Measurements from ENCODE around the gene PHTF2. TPM values are rescaled to one million over a fixed set of nuclear protein-coding genes. Genes with fewer than 3 reads are reported as not detected.

Gene PHTF2
- polyA plus RNA-seq, 3 donors, result 10.1 to 34.3 (median 10.3) TPM

DNA sequence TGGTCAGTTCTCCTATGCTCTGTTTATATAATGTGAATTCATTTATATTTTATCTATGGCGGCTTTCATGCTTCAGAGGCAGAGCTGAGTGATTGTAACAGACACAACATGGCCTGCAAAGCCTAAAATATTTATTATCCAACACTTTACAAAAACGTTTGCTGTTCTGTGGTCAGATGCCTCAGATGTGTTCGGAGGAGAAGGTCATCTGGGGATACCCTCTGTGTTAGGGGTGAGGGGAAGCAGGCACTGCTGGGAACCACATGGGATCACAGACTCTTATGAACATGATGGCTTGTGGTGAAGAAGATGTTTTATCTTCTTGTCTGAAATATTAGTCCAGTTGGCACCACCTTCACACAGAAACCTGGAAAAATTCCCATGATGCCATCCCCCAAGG lies 203.4 kb downstream of the PHTF2 start:
- H3K4me1 Mint-ChIP-seq, result no peaks in the 10 kb centered on the region
- intact Hi-C loops (cut with micrococcal nuclease), result no loop called here
- H3K36me3 ChIP-seq (replicated peaks in 1 of 2; ENCODE audit: control insufficient read depth in 1 of 2, insufficient read depth in 2 of 2, low read length in 2 of 2), result no peaks in the 10 kb centered on the region
- no peaks in the 10 kb centered on the region for H4K20me1 ChIP-seq (ENCODE audit: insufficient read depth, low read length)
- no peak overlapping the region for H3K4me3 Mint-ChIP-seq
- H3K9me3 ChIP-seq (replicated peaks in 1 of 2; ENCODE audit: control insufficient read depth in 1 of 2, insufficient read depth in 1 of 2, low read length in 2 of 2), result peaks cover 0 to 5% of the 10 kb centered on the region in 2 donors
- no peaks in the 10 kb centered on the region for H3K79me2 ChIP-seq (ENCODE audit: insufficient read depth, low read length)
- TF ChIP-seq, protein P1, sequence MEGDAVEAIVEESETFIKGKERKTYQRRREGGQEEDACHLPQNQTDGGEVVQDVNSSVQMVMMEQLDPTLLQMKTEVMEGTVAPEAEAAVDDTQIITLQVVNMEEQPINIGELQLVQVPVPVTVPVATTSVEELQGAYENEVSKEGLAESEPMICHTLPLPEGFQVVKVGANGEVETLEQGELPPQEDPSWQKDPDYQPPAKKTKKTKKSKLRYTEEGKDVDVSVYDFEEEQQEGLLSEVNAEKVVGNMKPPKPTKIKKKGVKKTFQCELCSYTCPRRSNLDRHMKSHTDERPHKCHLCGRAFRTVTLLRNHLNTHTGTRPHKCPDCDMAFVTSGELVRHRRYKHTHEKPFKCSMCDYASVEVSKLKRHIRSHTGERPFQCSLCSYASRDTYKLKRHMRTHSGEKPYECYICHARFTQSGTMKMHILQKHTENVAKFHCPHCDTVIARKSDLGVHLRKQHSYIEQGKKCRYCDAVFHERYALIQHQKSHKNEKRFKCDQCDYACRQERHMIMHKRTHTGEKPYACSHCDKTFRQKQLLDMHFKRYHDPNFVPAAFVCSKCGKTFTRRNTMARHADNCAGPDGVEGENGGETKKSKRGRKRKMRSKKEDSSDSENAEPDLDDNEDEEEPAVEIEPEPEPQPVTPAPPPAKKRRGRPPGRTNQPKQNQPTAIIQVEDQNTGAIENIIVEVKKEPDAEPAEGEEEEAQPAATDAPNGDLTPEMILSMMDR (IDR thresholded peaks at IDR 0.05), result no peak
- H3K36me3 Mint-ChIP-seq, result no peaks in the 10 kb centered on the region
- no peaks in the 10 kb centered on the region for H3K27me3 ChIP-seq (ENCODE audit: control insufficient read depth in 2 of 2, insufficient read depth in 2 of 2, low read length in 2 of 2)
- no peak overlapping the region for H3K4me2 ChIP-seq (replicated peaks; ENCODE audit: extremely low read depth, low read length, poor library complexity, severe bottlenecking)
- peaks cover 0 to 2% (median 0%) of the 10 kb centered on the region in 3 donors for H3K27me3 Mint-ChIP-seq (ENCODE audit: low read depth in 3 of 3)
- H3K4me1 ChIP-seq (ENCODE audit: control insufficient read depth in 1 of 2, insufficient read depth in 2 of 2, low read length in 2 of 2), result no peaks in the 10 kb centered on the region
- H3K4me3 ChIP-seq (replicated peaks in 1 of 3; ENCODE audit: low read depth in 2 of 3, low read length in 3 of 3), result no peak overlapping the region
- peaks cover 0 to 21% (median 3%) of the 10 kb centered on the region in 7 donors for H3K9me3 Mint-ChIP-seq
- no peak overlapping the region for H3K9ac ChIP-seq (ENCODE audit: insufficient read depth, low read length, poor library complexity, severe bottlenecking)
- no CpG with 5 or more reads among the region's 3 CpGs for WGBS (ENCODE audit: insufficient coverage)
- H3K27ac Mint-ChIP-seq, result no peak overlapping the region
- no peak overlapping the region for H2AFZ ChIP-seq (ENCODE audit: insufficient read depth, low read depth, low read length, poor library complexity, severe bottlenecking)
- H3K27ac ChIP-seq (ENCODE audit: low read depth in 1 of 2, low read length in 2 of 2), result no peak overlapping the region
- no peak for DNase-seq

DNA sequence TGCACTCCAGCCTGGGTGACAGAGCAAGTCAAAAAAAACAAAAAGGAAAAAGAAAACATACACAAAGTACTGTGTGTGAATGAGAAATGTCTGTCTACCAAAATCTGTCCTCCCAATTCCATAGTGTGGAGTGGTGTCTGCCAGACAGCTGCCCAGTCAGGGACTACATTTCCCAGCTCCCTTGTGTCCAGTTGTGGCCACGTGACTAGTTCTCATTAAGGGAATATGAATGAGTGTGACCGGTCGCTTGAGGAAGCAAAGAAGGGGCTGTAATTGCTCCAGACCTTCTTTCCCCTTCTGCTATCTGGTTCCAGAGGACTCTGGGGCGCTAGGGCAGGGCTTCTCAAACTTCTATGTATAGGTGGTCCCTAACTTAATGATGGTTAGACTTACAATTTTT lies 204.1 kb downstream of the PHTF2 start:
- peaks cover 0 to 2% (median 0%) of the 10 kb centered on the region in 3 donors for H3K27me3 Mint-ChIP-seq (ENCODE audit: low read depth in 3 of 3)
- H3K9me3 Mint-ChIP-seq, result peaks cover 0 to 21% (median 3%) of the 10 kb centered on the region in 7 donors

More for the DNA sequence above, 204.1 kb downstream of the PHTF2 start:
- no peak overlapping the region for H3K9ac ChIP-seq (ENCODE audit: insufficient read depth, low read length, poor library complexity, severe bottlenecking)
- peaks cover 0 to 5% of the 10 kb centered on the region in 2 donors for H3K9me3 ChIP-seq (replicated peaks in 1 of 2; ENCODE audit: control insufficient read depth in 1 of 2, insufficient read depth in 1 of 2, low read length in 2 of 2)
- Mint-ChIP-seq H3K4me1 (no peaks in the 10 kb centered on the region), H3K4me3 (no peak overlapping the region), H3K27ac (no peak overlapping the region), H3K36me3 (no peaks in the 10 kb centered on the region)
- no peaks in the 10 kb centered on the region for H3K79me2 ChIP-seq (ENCODE audit: insufficient read depth, low read length)
- TF ChIP-seq, protein P1 (IDR thresholded peaks at IDR 0.05), result no peak
- DNase-seq, result no peak
- H3K4me3 ChIP-seq (replicated peaks in 1 of 3; ENCODE audit: low read depth in 2 of 3, low read length in 3 of 3), result no peak overlapping the region
- H4K20me1 ChIP-seq (ENCODE audit: insufficient read depth, low read length), result no peaks in the 10 kb centered on the region
- no peaks in the 10 kb centered on the region for H3K36me3 ChIP-seq (replicated peaks in 1 of 2; ENCODE audit: control insufficient read depth in 1 of 2, insufficient read depth in 2 of 2, low read length in 2 of 2)
- no peak overlapping the region for H2AFZ ChIP-seq (ENCODE audit: insufficient read depth, low read depth, low read length, poor library complexity, severe bottlenecking)
- whole genome bisulfite sequencing (ENCODE audit: insufficient coverage), result no CpG with 5 or more reads among the region's 4 CpGs
- no peaks in the 10 kb centered on the region for H3K27me3 ChIP-seq (ENCODE audit: control insufficient read depth in 2 of 2, insufficient read depth in 2 of 2, low read length in 2 of 2)
- H3K27ac ChIP-seq (ENCODE audit: low read depth in 1 of 2, low read length in 2 of 2), result no peak overlapping the region
- H3K4me1 ChIP-seq (ENCODE audit: control insufficient read depth in 1 of 2, insufficient read depth in 2 of 2, low read length in 2 of 2), result no peaks in the 10 kb centered on the region
- no peak overlapping the region for H3K4me2 ChIP-seq (replicated peaks; ENCODE audit: extremely low read depth, low read length, poor library complexity, severe bottlenecking)
- intact Hi-C loops (cut with micrococcal nuclease), result no loop called here

Data from CD14-positive monocyte (primary cell).